ENCODE results near the gene GPR137.
"Not testable (repeated sequence)": the region's sequence is repeated elsewhere in the genome, so short reads cannot be mapped to it uniquely, and the experiment has no call there.

DNA sequence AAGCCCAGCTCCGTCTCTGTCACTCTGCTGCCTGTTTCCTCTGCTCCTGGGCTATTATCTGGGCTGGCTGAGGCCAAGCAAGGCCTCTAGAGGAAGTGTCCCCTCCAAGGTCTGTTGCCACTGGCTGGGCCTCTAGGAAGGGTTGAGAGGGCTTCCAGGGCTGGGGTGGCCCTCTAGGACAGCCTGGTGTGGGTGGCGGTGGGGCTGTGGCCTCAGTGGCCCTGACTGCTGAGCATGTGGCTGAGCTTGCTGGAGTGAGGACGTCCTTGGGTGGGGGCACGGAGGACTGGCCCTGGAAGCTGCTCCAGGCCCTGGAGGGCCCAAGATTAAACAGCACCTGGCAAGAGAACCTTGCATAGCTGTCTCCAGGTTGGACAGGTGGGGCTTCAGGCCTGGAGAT is 38.3 kb downstream of the GPR137 start:
- TF ChIP-seq, protein P1, sequence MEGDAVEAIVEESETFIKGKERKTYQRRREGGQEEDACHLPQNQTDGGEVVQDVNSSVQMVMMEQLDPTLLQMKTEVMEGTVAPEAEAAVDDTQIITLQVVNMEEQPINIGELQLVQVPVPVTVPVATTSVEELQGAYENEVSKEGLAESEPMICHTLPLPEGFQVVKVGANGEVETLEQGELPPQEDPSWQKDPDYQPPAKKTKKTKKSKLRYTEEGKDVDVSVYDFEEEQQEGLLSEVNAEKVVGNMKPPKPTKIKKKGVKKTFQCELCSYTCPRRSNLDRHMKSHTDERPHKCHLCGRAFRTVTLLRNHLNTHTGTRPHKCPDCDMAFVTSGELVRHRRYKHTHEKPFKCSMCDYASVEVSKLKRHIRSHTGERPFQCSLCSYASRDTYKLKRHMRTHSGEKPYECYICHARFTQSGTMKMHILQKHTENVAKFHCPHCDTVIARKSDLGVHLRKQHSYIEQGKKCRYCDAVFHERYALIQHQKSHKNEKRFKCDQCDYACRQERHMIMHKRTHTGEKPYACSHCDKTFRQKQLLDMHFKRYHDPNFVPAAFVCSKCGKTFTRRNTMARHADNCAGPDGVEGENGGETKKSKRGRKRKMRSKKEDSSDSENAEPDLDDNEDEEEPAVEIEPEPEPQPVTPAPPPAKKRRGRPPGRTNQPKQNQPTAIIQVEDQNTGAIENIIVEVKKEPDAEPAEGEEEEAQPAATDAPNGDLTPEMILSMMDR (IDR thresholded peaks at IDR 0.05): not testable (repeated sequence)
- TF ChIP-seq POLR2A (IDR thresholded peaks at IDR 0.05): not testable (repeated sequence)

Data from tibial nerve (tissue), 3 donors.